ENCODE measurements around the gene CDH4.
"Not testable (repeated sequence)": the region's sequence is repeated elsewhere in the genome, so short reads cannot be mapped to it uniquely, and the experiment has no call there.

The CDH4 gene

GRCh38 chr20:61853073-61854005 lies 601.3 kb downstream of the CDH4 start:
- TF ChIP-seq ZFX (IDR thresholded peaks at IDR 0.05; ENCODE audit: borderline replicate concordance) (no peak), CTCF (IDR thresholded peaks at IDR 0.05) (no peak)
- H3K27ac ChIP-seq, result no peak overlapping the region

- not testable (repeated sequence) for H3K27ac ChIP-seq
Observed at GRCh38 chr20:61854538-61854937, 602.5 kb downstream of the CDH4 start.

GRCh38 chr20:61855286-61855685 lies 603.2 kb downstream of the CDH4 start:
- TF ChIP-seq CTCF (IDR thresholded peaks at IDR 0.05), result no peak
- no peak for TF ChIP-seq ZFX (IDR thresholded peaks at IDR 0.05; ENCODE audit: borderline replicate concordance)

GRCh38 chr20:61856626-61857413 lies 604.8 kb downstream of the CDH4 start:
- H3K27ac ChIP-seq, result no peak overlapping the region
- TF ChIP-seq CTCF (IDR thresholded peaks at IDR 0.05) (no peak), ZFX (IDR thresholded peaks at IDR 0.05; ENCODE audit: borderline replicate concordance) (no peak)

More at GRCh38 chr20:61855286-61855685, 603.2 kb downstream of the CDH4 start:
- H3K27ac ChIP-seq, result no peak overlapping the region

GRCh38 chr20:61857414-61857775 lies 605.3 kb downstream of the CDH4 start:
- no peak overlapping the region for H3K27ac ChIP-seq
- TF ChIP-seq CTCF (IDR thresholded peaks at IDR 0.05), result no peak
- no peak for TF ChIP-seq ZFX (IDR thresholded peaks at IDR 0.05; ENCODE audit: borderline replicate concordance)

- H3K27ac ChIP-seq, result no peak overlapping the region
- TF ChIP-seq CTCF (IDR thresholded peaks at IDR 0.05) (no peak), ZFX (IDR thresholded peaks at IDR 0.05; ENCODE audit: borderline replicate concordance) (no peak)
Observed at GRCh38 chr20:61857884-61858283, 605.8 kb downstream of the CDH4 start.

- TF ChIP-seq ZFX (IDR thresholded peaks at IDR 0.05; ENCODE audit: borderline replicate concordance) (no peak), CTCF (IDR thresholded peaks at IDR 0.05) (no peak)
- H3K27ac ChIP-seq, result no peak overlapping the region
Observed at GRCh38 chr20:61859767-61860166, 607.7 kb downstream of the CDH4 start.
